PC-9 (cell line): Measurements from ENCODE around the gene GLUD2. TPM values are rescaled to one million over a fixed set of nuclear protein-coding genes. Genes with fewer than 3 reads are reported as not detected.

Experiments used
- BruUV-seq: library from RNA; stranded (reverse); fragments of 400-500 nt; replicated peaks from 2 replicates; lab custom pipeline; 2021; lab: Mats Ljungman, UMichigan
- CTCF ChIA-PET: fragments of 300-600 bp; sonication (Branson Sonifier 250); formaldehyde crosslinking; loops from one replicate; lab custom pipeline; 2022; ENCODE audit warnings: antibody characterized with exemption; lab: Charles Lee
- POLR2A ChIA-PET: fragments of 300-600 bp; sonication (Branson Sonifier 250); formaldehyde crosslinking; loops from one replicate; lab custom pipeline; 2022; ENCODE audit warnings: antibody characterized with exemption; ENCODE audit not compliant: unreplicated experiment; lab: Charles Lee
- DNase-seq, 2 experiments: peaks; one replicate each; pipeline versions ENCODE4 v3.0.0 to v3.0.0-alpha.2; 2015 to 2022; ENCODE audit warnings: mixed read lengths in 1 of 2
- H2AFZ ChIP-seq: fragments of 200-600 bp; sonication (generic); 2 replicates; pipeline ENCODE4 v1.8.1; 2017; ENCODE audit warnings: antibody characterized with exemption
- H3F3A ChIP-seq: fragments of 200-600 bp; sonication (generic); 2 replicates; pipeline ENCODE4 v1.8.1; 2017; ENCODE audit warnings: antibody characterized with exemption, mild to moderate bottlenecking, low read depth; ENCODE audit not compliant: insufficient read depth
- H3K27ac ChIP-seq: fragments of 200-600 bp; sonication (generic); 2 replicates; pipeline ENCODE4 v1.6.1; 2016; ENCODE audit warnings: mixed run types
- H3K27me3 ChIP-seq: fragments of 200-600 bp; sonication (generic); 2 replicates; pipeline ENCODE4 v1.6.1; 2016; ENCODE audit warnings: low read depth, mixed run types; ENCODE audit not compliant: insufficient read depth
- H3K36me3 ChIP-seq: fragments of 200-600 bp; sonication (generic); 2 replicates; pipeline ENCODE4 v1.6.1; 2016; ENCODE audit warnings: low read depth, mixed run types
- H3K4me1 ChIP-seq: fragments of 200-600 bp; sonication (generic); replicated peaks from 2 replicates; pipeline ENCODE4 v1.6.1; 2016; ENCODE audit warnings: mixed run types; ENCODE audit not compliant: insufficient read depth
- H3K4me2 ChIP-seq: fragments of 200-600 bp; sonication (generic); 2 replicates; pipeline ENCODE4 v1.6.1; 2017; ENCODE audit warnings: mixed run types
- H3K4me3 ChIP-seq: fragments of 200-600 bp; sonication (generic); 2 replicates; pipeline ENCODE4 v1.6.1; 2016; ENCODE audit warnings: mixed run types
- H3K79me2 ChIP-seq: fragments of 200-600 bp; sonication (generic); 2 replicates; pipeline ENCODE4 v1.6.1; 2017; ENCODE audit warnings: low read depth, mixed run types
- H3K9me2 ChIP-seq: fragments of 200-600 bp; sonication (generic); 2 replicates; pipeline ENCODE4 v1.8.1; 2017; ENCODE audit warnings: mild to moderate bottlenecking; ENCODE audit not compliant: insufficient read depth
- H3K9me3 ChIP-seq: fragments of 200-600 bp; sonication (generic); 2 replicates; pipeline ENCODE4 v1.8.1; 2016; ENCODE audit warnings: low read depth; ENCODE audit not compliant: insufficient read depth
- H4K20me1 ChIP-seq: fragments of 200-600 bp; sonication (generic); 2 replicates; pipeline ENCODE4 v1.8.1; 2017; ENCODE audit not compliant: insufficient read depth
- EZH2 ChIP-seq: fragments of 200-600 bp; sonication (generic); IDR thresholded peaks from 2 replicates; pipeline ENCODE4 v1.8.0; 2017; ENCODE audit warnings: antibody characterized with exemption, low read depth
- intact Hi-C: fragments of 100-400 bp; cut with micrococcal nuclease; formaldehyde crosslinking; loops from one replicate; pipeline ENCODE4 v1.10.0; 2022; ENCODE audit not compliant: unreplicated experiment
- total RNA-seq: library from RNA; stranded (reverse); gene quantifications from 2 replicates; pipeline ENCODE4 v1.2.3, GENCODE V29; 2021
- TF ChIP-seq, protein P1 (sequence below): fragments of 200-600 bp; sonication (generic); conservative IDR thresholded peaks from 2 replicates; pipeline ENCODE4 v1.6.1; 2017; ENCODE audit warnings: mixed run types, antibody characterized with exemption, mild to moderate bottlenecking, moderate library complexity

GLUD2 gene
- total RNA-seq, 1 experiment from 2014 or later, result not detected

DNA sequence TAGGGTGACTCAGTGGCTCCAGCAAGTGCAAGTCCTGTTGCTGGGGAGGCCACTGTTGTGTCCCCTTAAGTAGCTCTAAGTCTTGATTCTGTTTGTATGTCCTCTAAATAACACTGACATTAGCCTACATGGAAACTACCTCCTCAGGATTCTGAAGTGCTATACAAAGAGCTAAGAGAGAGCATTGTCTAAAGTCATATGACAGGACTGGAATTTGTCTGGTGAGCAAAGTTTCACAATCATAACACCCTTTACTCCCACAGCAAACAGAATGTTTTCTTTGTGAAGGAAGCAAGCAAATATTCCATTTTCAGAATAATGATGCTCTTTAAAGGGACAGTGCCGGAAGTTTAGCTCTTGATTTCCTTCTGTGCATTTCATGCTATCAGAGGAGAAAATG, 38.5 kb upstream of the GLUD2 start:
- no peaks in the 10 kb centered on the region for H3K9me3 ChIP-seq
- BruUV-seq, result no TSS peak
- H3K36me3 ChIP-seq, result no peaks in the 10 kb centered on the region
- TF ChIP-seq EZH2, result no peak
- TF ChIP-seq, protein P1, sequence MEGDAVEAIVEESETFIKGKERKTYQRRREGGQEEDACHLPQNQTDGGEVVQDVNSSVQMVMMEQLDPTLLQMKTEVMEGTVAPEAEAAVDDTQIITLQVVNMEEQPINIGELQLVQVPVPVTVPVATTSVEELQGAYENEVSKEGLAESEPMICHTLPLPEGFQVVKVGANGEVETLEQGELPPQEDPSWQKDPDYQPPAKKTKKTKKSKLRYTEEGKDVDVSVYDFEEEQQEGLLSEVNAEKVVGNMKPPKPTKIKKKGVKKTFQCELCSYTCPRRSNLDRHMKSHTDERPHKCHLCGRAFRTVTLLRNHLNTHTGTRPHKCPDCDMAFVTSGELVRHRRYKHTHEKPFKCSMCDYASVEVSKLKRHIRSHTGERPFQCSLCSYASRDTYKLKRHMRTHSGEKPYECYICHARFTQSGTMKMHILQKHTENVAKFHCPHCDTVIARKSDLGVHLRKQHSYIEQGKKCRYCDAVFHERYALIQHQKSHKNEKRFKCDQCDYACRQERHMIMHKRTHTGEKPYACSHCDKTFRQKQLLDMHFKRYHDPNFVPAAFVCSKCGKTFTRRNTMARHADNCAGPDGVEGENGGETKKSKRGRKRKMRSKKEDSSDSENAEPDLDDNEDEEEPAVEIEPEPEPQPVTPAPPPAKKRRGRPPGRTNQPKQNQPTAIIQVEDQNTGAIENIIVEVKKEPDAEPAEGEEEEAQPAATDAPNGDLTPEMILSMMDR, result no peak
- no peak overlapping the region for H3K4me2 ChIP-seq
- H3K4me3 ChIP-seq, result no peak overlapping the region
- intact Hi-C loops, result no loop called here
- ChIA-PET CTCF (no interaction called here), POLR2A (no interaction called here)
- no peak for DNase-seq
- no peak overlapping the region for H2AFZ ChIP-seq
- H3K79me2 ChIP-seq, result no peaks in the 10 kb centered on the region
- H3K27me3 ChIP-seq, result no peaks in the 10 kb centered on the region
- no peak overlapping the region for H3K27ac ChIP-seq
- no peaks in the 10 kb centered on the region for H3F3A ChIP-seq
- no peaks in the 10 kb centered on the region for H4K20me1 ChIP-seq
- no peaks in the 10 kb centered on the region for H3K4me1 ChIP-seq
- no peaks in the 10 kb centered on the region; the same call in 1 of the 2 replicates for H3K9me2 ChIP-seq

DNA sequence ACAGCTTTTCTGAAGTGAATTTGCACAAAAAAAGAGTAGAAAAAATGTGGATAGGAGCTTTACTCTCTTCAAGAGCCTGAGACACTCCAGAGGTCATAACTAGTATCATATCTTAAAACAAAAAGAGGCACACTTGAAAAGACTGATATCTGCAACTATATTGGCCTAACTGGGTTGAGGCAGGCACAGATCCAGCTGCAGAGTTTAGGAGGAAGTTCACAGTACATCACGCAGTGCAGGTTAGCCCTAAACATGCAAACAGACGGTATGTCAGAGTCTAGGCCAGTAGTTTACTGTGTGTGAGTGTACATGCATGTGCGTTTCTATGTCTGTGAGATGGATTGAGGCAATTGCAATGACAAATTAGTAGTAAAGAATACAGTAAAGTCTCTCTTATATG, 37.6 kb upstream of the GLUD2 start:
- POLR2A ChIA-PET, result no interaction called here
- no peaks in the 10 kb centered on the region for H3K27me3 ChIP-seq
- no peaks in the 10 kb centered on the region for H4K20me1 ChIP-seq
- no peaks in the 10 kb centered on the region for H3K79me2 ChIP-seq
- no peak for TF ChIP-seq EZH2
- TF ChIP-seq, protein P1, result no peak
- no peaks in the 10 kb centered on the region; the same call in 1 of the 2 replicates for H3K9me2 ChIP-seq
- no peak overlapping the region for H3K27ac ChIP-seq
- H3F3A ChIP-seq, result no peaks in the 10 kb centered on the region
- CTCF ChIA-PET, result no interaction called here
- H3K4me1 ChIP-seq, result no peaks in the 10 kb centered on the region
- intact Hi-C loops, result no loop called here
- H3K4me2 ChIP-seq, result no peak overlapping the region
- no peak for DNase-seq
- no peaks in the 10 kb centered on the region for H3K36me3 ChIP-seq
- no peak overlapping the region for H2AFZ ChIP-seq
- no peaks in the 10 kb centered on the region for H3K9me3 ChIP-seq
- H3K4me3 ChIP-seq, result no peak overlapping the region
- no TSS peak for BruUV-seq

DNA sequence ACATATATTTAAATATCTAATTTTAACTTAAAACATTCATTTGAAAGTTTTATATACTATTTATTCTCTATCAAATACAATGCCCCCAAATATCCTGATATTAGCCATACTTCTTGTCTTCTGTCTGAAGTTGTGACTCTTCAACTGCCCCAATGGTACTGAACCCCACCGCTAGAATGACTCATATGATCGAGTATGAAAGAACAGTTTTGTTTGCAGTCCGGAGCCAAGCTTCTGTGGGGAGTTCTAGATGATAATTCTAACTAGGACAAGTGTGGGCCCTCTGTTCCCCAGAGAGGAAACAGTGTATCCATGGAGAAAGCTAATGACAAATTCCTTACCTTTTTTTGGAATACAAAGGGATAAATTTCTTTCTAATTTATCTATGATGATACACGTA, 37.2 kb upstream of the GLUD2 start:
- BruUV-seq, result no TSS peak
- Histone ChIP-seq H3K4me3 (no peak overlapping the region), H2AFZ (no peak overlapping the region), H3K9me3 (no peaks in the 10 kb centered on the region), H3K36me3 (no peaks in the 10 kb centered on the region), H3F3A (no peaks in the 10 kb centered on the region), H4K20me1 (no peaks in the 10 kb centered on the region), H3K4me2 (no peak overlapping the region), H3K4me1 (no peaks in the 10 kb centered on the region), H3K27me3 (no peaks in the 10 kb centered on the region), H3K9me2 (no peaks in the 10 kb centered on the region; the same call in 1 of the 2 replicates), H3K27ac (no peak overlapping the region), H3K79me2 (no peaks in the 10 kb centered on the region)
- DNase-seq, result no peak
- POLR2A ChIA-PET, result no interaction called here
- TF ChIP-seq, protein P1, result no peak
- no peak for TF ChIP-seq EZH2
- CTCF ChIA-PET, result no interaction called here
- intact Hi-C loops, result no loop called here
